ENCODE data around the gene IQSEC1. TPM values are rescaled to one million over a fixed set of nuclear protein-coding genes. Genes with fewer than 3 reads are reported as not detected.

IQSEC1 gene
- total and polyA plus RNA-seq, 9 of the 15 experiments (the other 6 are each of a cell fraction or from before 2014, with no cell fraction given), result 0.56 to 39.0 (median 6.8) TPM

DNA sequence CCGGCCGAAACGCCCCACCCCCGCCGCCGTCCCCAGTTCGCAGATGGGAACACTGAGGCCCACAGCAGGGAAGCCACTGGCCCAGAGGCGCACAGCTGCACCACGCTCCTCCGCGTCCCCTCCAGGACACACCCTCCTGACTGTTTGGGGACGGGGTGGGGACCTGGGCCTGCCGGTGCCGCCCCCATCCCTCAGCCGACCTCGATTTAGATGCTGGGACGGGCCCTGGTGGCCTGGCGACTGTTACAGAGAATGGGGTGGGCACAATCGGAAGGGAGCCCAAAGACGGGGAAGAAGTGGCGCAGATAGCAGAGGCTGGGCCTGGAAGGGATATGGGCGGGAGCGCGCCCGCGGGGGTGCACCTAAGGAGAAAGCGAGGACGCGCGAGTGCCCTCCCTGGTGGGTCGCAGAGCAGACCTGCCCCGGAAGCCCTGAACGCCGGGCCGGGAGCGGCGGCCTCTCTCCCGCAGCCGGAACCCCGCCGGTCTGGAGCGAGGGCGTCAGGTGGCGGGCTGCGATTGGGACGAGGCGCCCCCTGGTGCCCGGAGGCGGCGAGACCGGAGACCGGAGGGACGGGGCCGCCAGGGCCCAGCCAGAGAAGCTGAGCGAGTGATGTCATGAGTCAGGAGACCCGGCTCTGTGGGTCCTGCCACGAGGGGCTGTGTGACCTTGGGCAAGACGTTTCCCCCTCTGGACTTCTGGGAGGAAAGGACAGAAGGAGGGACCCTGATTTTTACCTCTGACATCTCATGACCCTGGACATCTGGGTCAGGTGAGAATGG lies 78.4 kb downstream of the IQSEC1 start (continued):
- TF ChIP-seq HNRNPK (IDR thresholded peaks at IDR 0.05; ENCODE audit: low read depth, low read length, poor library complexity, severe bottlenecking) (no peak), MCM3 (IDR thresholded peaks at IDR 0.05) (no peak), ZBTB17 (CRISPR knock-in tag; IDR thresholded peaks at IDR 0.05) (peak; percentile 70), ZNF740 (CRISPR knock-in tag; IDR thresholded peaks at IDR 0.05) (peak; percentile 87), ZNF740 (tag; IDR thresholded peaks at IDR 0.05) (peak in 1 of 2 experiments; percentile 72; a peak in 2 of 4 replicates), TFAP4 (CRISPR knock-in tag; IDR thresholded peaks at IDR 0.05; ENCODE audit: borderline replicate concordance) (peak; percentile 98), HIVEP1 (CRISPR knock-in tag; IDR thresholded peaks at IDR 0.05) (0 out of 2 replicates have a peak, but pooled peaks have one; percentile 65), LEF1 (IDR thresholded peaks at IDR 0.05) (no peak; the same call in 1 of the 2 replicates), CBX8 (IDR thresholded peaks at IDR 0.05; ENCODE audit: borderline replicate concordance, extremely low read depth, low read depth, low read length, poor library complexity, severe bottlenecking) (no peak), HINFP (tag; conservative IDR thresholded peaks at IDR 0.05; ENCODE audit: low read depth) (no peak), SREBF2 (CRISPR knock-in tag; IDR thresholded peaks at IDR 0.05) (no peak)
- TF ChIP-seq, protein P1, sequence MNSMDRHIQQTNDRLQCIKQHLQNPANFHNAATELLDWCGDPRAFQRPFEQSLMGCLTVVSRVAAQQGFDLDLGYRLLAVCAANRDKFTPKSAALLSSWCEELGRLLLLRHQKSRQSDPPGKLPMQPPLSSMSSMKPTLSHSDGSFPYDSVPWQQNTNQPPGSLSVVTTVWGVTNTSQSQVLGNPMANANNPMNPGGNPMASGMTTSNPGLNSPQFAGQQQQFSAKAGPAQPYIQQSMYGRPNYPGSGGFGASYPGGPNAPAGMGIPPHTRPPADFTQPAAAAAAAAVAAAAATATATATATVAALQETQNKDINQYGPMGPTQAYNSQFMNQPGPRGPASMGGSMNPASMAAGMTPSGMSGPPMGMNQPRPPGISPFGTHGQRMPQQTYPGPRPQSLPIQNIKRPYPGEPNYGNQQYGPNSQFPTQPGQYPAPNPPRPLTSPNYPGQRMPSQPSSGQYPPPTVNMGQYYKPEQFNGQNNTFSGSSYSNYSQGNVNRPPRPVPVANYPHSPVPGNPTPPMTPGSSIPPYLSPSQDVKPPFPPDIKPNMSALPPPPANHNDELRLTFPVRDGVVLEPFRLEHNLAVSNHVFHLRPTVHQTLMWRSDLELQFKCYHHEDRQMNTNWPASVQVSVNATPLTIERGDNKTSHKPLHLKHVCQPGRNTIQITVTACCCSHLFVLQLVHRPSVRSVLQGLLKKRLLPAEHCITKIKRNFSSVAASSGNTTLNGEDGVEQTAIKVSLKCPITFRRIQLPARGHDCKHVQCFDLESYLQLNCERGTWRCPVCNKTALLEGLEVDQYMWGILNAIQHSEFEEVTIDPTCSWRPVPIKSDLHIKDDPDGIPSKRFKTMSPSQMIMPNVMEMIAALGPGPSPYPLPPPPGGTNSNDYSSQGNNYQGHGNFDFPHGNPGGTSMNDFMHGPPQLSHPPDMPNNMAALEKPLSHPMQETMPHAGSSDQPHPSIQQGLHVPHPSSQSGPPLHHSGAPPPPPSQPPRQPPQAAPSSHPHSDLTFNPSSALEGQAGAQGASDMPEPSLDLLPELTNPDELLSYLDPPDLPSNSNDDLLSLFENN (IDR thresholded peaks at IDR 0.05; ENCODE audit: low read depth in 2 of 2, low read length in 2 of 2), result 0 out of 4 replicates have a peak, but pooled peaks of 1 of the 2 experiments have one; percentile 20
- TF ChIP-seq, protein P2, sequence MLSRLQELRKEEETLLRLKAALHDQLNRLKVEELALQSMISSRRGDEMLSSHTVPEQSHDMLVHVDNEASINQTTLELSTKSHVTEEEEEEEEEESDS (CRISPR knock-in tag; IDR thresholded peaks at IDR 0.05), result no peak
- TF ChIP-seq, protein P3, sequence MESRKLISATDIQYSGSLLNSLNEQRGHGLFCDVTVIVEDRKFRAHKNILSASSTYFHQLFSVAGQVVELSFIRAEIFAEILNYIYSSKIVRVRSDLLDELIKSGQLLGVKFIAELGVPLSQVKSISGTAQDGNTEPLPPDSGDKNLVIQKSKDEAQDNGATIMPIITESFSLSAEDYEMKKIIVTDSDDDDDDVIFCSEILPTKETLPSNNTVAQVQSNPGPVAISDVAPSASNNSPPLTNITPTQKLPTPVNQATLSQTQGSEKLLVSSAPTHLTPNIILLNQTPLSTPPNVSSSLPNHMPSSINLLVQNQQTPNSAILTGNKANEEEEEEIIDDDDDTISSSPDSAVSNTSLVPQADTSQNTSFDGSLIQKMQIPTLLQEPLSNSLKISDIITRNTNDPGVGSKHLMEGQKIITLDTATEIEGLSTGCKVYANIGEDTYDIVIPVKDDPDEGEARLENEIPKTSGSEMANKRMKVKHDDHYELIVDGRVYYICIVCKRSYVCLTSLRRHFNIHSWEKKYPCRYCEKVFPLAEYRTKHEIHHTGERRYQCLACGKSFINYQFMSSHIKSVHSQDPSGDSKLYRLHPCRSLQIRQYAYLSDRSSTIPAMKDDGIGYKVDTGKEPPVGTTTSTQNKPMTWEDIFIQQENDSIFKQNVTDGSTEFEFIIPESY (CRISPR knock-in tag; IDR thresholded peaks at IDR 0.05), result 0 out of 2 replicates have a peak, but pooled peaks have one; percentile 56
